ENCODE measurements around the gene ODC1.

GRCh38 chr2:10415048-10415447, 33.1 kb downstream of the ODC1 start:
- TF ChIP-seq CTCF (conservative IDR thresholded peaks at IDR 0.05 in 1 of 2, IDR thresholded peaks at IDR 0.05 in 1 of 2; ENCODE audit: low read depth in 1 of 2, low read length in 2 of 2), result no peak
- TF ChIP-seq EZH2 (IDR thresholded peaks at IDR 0.05; ENCODE audit: low read length, missing control alignments), result no peak

All from fibroblast of lung (primary cell).